HepG2 (cell line): ENCODE data around the gene VWA7. TPM values are rescaled to one million over a fixed set of nuclear protein-coding genes. Genes with fewer than 3 reads are reported as not detected.
A peak's percentile ranks its signal among the peaks of the same experiment; 100 is the strongest.

Experiments
- CENPX ChIP-seq: sonication (generic); formaldehyde crosslinking; IDR thresholded peaks from 2 replicates; pipeline ENCODE4 v1.9.0; 2021; ENCODE audit warnings: mild to moderate bottlenecking, missing genetic modification reagents, moderate library complexity
- ETV5 ChIP-seq: IDR thresholded peaks from 2 replicates; pipeline ENCODE4 v1.6.1; 2018; ENCODE audit warnings: missing biosample characterization, missing genetic modification reagents, inconsistent platforms, borderline replicate concordance
- IKZF1 ChIP-seq: fragments of 450-650 bp; IDR thresholded peaks from 2 replicates; pipeline ENCODE4 v1.7.1; 2016
- KDM5B ChIP-seq: sonication (generic); formaldehyde crosslinking; IDR thresholded peaks from 2 replicates; pipeline ENCODE4 v1.4.0; 2020; ENCODE audit warnings: missing genetic modification reagents, mild to moderate bottlenecking, borderline replicate concordance
- NBN ChIP-seq: fragments of 450-650 bp; conservative IDR thresholded peaks from 2 replicates; pipeline ENCODE4 v1.6.1; 2017
- NFE2L2 ChIP-seq: fragments of 150-350 bp; IDR thresholded peaks from 2 replicates; pipeline ENCODE4 v1.6.1; 2014; ENCODE audit warnings: low read length
- NPAS2 ChIP-seq: sonication (generic); formaldehyde crosslinking; IDR thresholded peaks from 2 replicates; pipeline ENCODE4 v1.8.0; 2022; ENCODE audit warnings: mild to moderate bottlenecking, missing genetic modification reagents, borderline replicate concordance
- SP4 ChIP-seq: sonication (generic); formaldehyde crosslinking; IDR thresholded peaks from 2 replicates; pipeline ENCODE4 v1.8.1; 2023; ENCODE audit warnings: mild to moderate bottlenecking, missing genetic modification reagents
- TFDP1 ChIP-seq: IDR thresholded peaks from 2 replicates; pipeline ENCODE4 v1.6.1; 2016; ENCODE audit warnings: missing compliant biosample characterization, missing genetic modification reagents, borderline replicate concordance
- ZBTB44 ChIP-seq: sonication (generic); formaldehyde crosslinking; IDR thresholded peaks from 2 replicates; pipeline ENCODE4 v1.4.0; 2020; ENCODE audit warnings: missing genetic modification reagents
- ZEB1 ChIP-seq: IDR thresholded peaks from 2 replicates; pipeline ENCODE4 v1.6.1; 2012; ENCODE audit warnings: mild to moderate bottlenecking, low read depth, inconsistent platforms; ENCODE audit not compliant: insufficient replicate concordance
- ZNF354B ChIP-seq: sonication (generic); formaldehyde crosslinking; IDR thresholded peaks from 2 replicates; pipeline ENCODE4 v1.8.0; 2022; ENCODE audit warnings: mild to moderate bottlenecking, missing genetic modification reagents
- ZNF646 ChIP-seq: sonication (generic); formaldehyde crosslinking; IDR thresholded peaks from 2 replicates; pipeline ENCODE4 v1.9.0; 2021; ENCODE audit warnings: mild to moderate bottlenecking, missing genetic modification reagents
- polyA plus RNA-seq, 8 experiments: library from polyadenylated mRNA; depleted of rRNA in 3 of 8; stranded (reverse) in 7 of 8; unstranded in 1 of 8; fragments of >200 nt; fragmentation: Illumina TruSeq in 4 of 8; extraction: Trizol in 4 of 8; gene quantifications; 2 replicates each; pipeline versions ENCODE4 v1.2.1 to v1.2.3, GENCODE V29; 2011 to 2016; ENCODE audit warnings: low read depth in 4 of 8, missing spikeins in 1 of 8, mixed read lengths in 1 of 8; ENCODE audit not compliant: insufficient read depth in 1 of 8
- total RNA-seq, 5 experiments: library from RNA; depleted of rRNA; stranded (reverse); fragments of >200 nt; fragmentation: Illumina TruSeq; extraction: Trizol; gene quantifications; 2 replicates each; pipeline ENCODE4 v1.2.3, GENCODE V29; 2016; ENCODE audit warnings: low read depth in 1 of 5

VWA7 gene
- total and polyA plus RNA-seq, 2 of the 13 experiments (the other 11 are each of a cell fraction or from before 2014, with no cell fraction given), result 0.86 to 3.3 TPM

- TF ChIP-seq ZNF646 (CRISPR knock-in tag) (peak; percentile 73; the same call in 1 of the 2 replicates), NBN (no peak), CENPX (CRISPR knock-in tag) (no peak), SP4 (CRISPR knock-in tag) (no peak), KDM5B (CRISPR knock-in tag) (no peak; the same call in 1 of the 2 replicates), ZNF354B (CRISPR knock-in tag) (peak; percentile 44; the same call in 1 of the 2 replicates), ZBTB44 (CRISPR knock-in tag) (no peak), ZEB1 (no peak), ETV5 (peak; percentile 90; the same call in 1 of the 2 replicates), TFDP1 (CRISPR knock-in tag) (peak; percentile 49; the same call in 1 of the 2 replicates), IKZF1 (no peak), NPAS2 (CRISPR knock-in tag) (no peak), NFE2L2 (no peak)
Observed at GRCh38 chr6:31737991-31738979, 38.8 kb downstream of the VWA7 start (continued).
